GM12873 (cell line): Measurements from ENCODE around the gene SMURF1.

Experiments used
- CTCF ChIP-seq: IDR thresholded peaks from 2 replicates; pipeline ENCODE4 v1.5.1; 2012; ENCODE audit warnings: low read depth, mild to moderate bottlenecking, moderate library complexity, low read length, control low read depth; ENCODE audit not compliant: insufficient read depth; ENCODE audit errors: missing control alignments

Gene SMURF1

GRCh38 chr7:99008921-99009530 is 134.9 kb downstream of the SMURF1 start:
- no peak for TF ChIP-seq CTCF

- TF ChIP-seq CTCF, result no peak
These were observed 135.7 kb downstream of the SMURF1 start for GRCh38 chr7:99008181-99008631.

GRCh38 chr7:99006739-99007424 is 137.0 kb downstream of the SMURF1 start:
- no peak for TF ChIP-seq CTCF

GRCh38 chr7:99005776-99006175 is 138.1 kb downstream of the SMURF1 start:
- TF ChIP-seq CTCF, result no peak

- TF ChIP-seq CTCF, result no peak
These were observed 139.0 kb downstream of the SMURF1 start for GRCh38 chr7:99004781-99005500.

GRCh38 chr7:99004216-99004615 is 139.7 kb downstream of the SMURF1 start:
- TF ChIP-seq CTCF, result no peak

DNA sequence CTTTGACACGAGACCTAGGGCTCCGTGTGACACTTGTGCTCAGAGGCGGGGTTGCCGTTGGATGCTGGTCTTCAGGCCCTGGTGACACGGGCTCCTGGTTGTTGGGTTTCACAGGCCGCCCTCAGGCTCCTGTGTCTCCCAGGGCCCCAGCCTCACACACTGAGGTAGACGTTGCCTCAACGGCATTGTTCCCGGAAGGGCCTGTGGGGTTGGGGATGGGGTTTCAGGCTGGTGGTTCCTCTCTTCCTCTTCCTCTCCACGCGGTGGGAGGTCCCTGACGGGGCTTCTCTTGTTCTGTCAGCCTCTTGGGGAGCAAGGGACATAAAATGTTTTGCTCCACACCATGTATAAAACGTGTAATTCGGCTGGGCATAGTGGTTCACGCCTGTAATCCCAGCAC is 140.5 kb downstream of the SMURF1 start:
- TF ChIP-seq CTCF, result no peak
